ENCODE results near the gene YRDC. TPM values are rescaled to one million over a fixed set of nuclear protein-coding genes. Genes with fewer than 3 reads are reported as not detected.

Gene YRDC
- total RNA-seq, 1 donor from 2014 or later = 46.5 TPM

DNA sequence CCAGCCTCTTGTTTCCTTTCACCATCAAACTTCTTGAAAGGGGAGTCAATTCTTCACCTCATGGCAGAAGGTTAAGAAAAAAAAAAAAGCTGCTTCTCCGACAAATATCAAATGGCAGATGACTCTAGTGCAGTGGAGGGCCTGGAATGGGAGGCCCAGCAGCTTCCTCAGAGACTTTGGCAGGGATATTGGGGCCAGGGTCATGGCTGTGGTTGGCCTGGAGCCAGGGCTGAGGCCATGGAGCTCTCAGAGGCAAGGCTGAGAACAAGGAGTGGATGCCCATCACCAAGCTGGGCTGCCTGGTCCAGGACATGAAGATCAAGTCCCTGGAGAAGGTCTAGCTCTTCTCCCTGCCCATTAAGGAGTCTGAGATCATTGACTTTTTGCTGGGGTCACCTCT, 32.7 kb upstream of the YRDC start:
- Mint-ChIP-seq H3K4me3 (ENCODE audit: low read depth) (no peak overlapping the region), H3K4me1 (ENCODE audit: low read depth) (peaks cover 16% of the 10 kb centered on the region), H3K36me3 (ENCODE audit: low read depth) (peaks cover 52% of the 10 kb centered on the region), H3K27ac (no peak overlapping the region), H3K9me3 (no peaks in the 10 kb centered on the region), H3K27me3 (ENCODE audit: low read depth) (no peaks in the 10 kb centered on the region)
- no peak for DNase-seq (ENCODE audit: low spot score)
- intact Hi-C loops (cut with micrococcal nuclease) = no loop called here

GRCh38 chr1:37839676-37840075, 31.7 kb upstream of the YRDC start:
- peaks cover 56% of the 10 kb centered on the region for H3K36me3 Mint-ChIP-seq (ENCODE audit: low read depth)
- H3K27me3 Mint-ChIP-seq (ENCODE audit: low read depth) = no peaks in the 10 kb centered on the region
- DNase-seq (ENCODE audit: low spot score) = no peak
- H3K4me1 Mint-ChIP-seq (ENCODE audit: low read depth) = peaks cover 12% of the 10 kb centered on the region
- H3K27ac Mint-ChIP-seq = no peak overlapping the region
- no peaks in the 10 kb centered on the region for H3K9me3 Mint-ChIP-seq
- intact Hi-C loops (cut with micrococcal nuclease) = no loop called here
- no peak overlapping the region for H3K4me3 Mint-ChIP-seq (ENCODE audit: low read depth)

DNA sequence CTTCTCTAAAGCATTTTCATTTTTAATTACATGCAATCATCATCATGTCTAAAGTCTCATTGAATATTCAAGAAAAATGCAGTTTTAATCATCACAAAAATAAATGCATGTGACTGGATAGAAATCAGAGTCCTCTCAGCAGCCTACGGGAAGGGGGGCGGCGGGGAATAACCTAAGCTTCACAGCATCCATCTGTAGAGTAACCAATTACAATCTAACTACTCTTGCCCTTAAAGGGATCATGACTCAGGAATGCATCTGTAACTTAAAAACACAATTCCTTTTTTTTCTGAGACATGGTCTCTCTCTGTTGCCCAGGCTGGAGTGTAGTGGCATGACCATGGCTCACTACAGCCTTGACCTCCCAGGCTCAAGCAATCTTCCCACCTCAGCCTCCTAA, 28.8 kb upstream of the YRDC start:
- Mint-ChIP-seq H3K4me1 (ENCODE audit: low read depth) (no peaks in the 10 kb centered on the region), H3K9me3 (no peaks in the 10 kb centered on the region), H3K4me3 (ENCODE audit: low read depth) (no peak overlapping the region), H3K27ac (no peak overlapping the region), H3K27me3 (ENCODE audit: low read depth) (no peaks in the 10 kb centered on the region), H3K36me3 (ENCODE audit: low read depth) (peaks cover 66% of the 10 kb centered on the region)
- intact Hi-C loops (cut with micrococcal nuclease) = no loop called here
- no peak for DNase-seq (ENCODE audit: low spot score)

DNA sequence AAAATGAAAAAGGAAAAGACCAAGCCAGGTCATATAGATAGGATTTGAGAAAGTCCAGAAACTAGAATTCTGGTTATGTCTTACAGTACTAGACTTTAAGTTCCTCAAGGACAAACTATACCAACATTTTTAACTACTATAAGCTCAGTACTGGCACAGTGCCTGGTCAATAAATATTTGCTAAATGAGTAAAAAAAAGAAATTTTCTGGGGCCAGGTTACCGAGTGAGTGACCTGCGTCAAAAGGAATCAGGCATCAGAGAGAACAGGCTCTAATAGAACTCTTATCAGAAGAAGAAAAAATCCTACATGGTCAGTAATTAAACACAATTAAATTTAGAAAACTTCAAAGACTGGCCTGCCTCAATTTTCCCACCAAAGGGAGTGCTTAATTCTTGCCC, 23.8 kb upstream of the YRDC start:
- H3K4me3 Mint-ChIP-seq (ENCODE audit: low read depth) = no peak overlapping the region
- no peak overlapping the region for H3K27ac Mint-ChIP-seq
- no peaks in the 10 kb centered on the region for H3K9me3 Mint-ChIP-seq
- no peaks in the 10 kb centered on the region for H3K27me3 Mint-ChIP-seq (ENCODE audit: low read depth)
- intact Hi-C loops (cut with micrococcal nuclease) = no loop called here
- DNase-seq (ENCODE audit: low spot score) = no peak
- peaks cover 60% of the 10 kb centered on the region for H3K36me3 Mint-ChIP-seq (ENCODE audit: low read depth)
- no peaks in the 10 kb centered on the region for H3K4me1 Mint-ChIP-seq (ENCODE audit: low read depth)

- no peaks in the 10 kb centered on the region for H3K27me3 Mint-ChIP-seq (ENCODE audit: low read depth)
- H3K36me3 Mint-ChIP-seq (ENCODE audit: low read depth) = peaks cover 57% of the 10 kb centered on the region
- no peaks in the 10 kb centered on the region for H3K9me3 Mint-ChIP-seq
- H3K4me3 Mint-ChIP-seq (ENCODE audit: low read depth) = no peak overlapping the region
- no peak overlapping the region for H3K27ac Mint-ChIP-seq
- H3K4me1 Mint-ChIP-seq (ENCODE audit: low read depth) = no peaks in the 10 kb centered on the region
- DNase-seq (ENCODE audit: low spot score) = no peak
- intact Hi-C loops (cut with micrococcal nuclease) = no loop called here
These were observed 23.1 kb upstream of the YRDC start for GRCh38 chr1:37831109-37831508.

- peaks cover 12% of the 10 kb centered on the region for H3K4me1 Mint-ChIP-seq (ENCODE audit: low read depth)
- H3K27me3 Mint-ChIP-seq (ENCODE audit: low read depth) = no peaks in the 10 kb centered on the region
- intact Hi-C loops (cut with micrococcal nuclease) = no loop called here
- H3K36me3 Mint-ChIP-seq (ENCODE audit: low read depth) = peaks cover 41% of the 10 kb centered on the region
- H3K9me3 Mint-ChIP-seq = no peaks in the 10 kb centered on the region
- no peak for DNase-seq (ENCODE audit: low spot score)
- H3K27ac Mint-ChIP-seq = no peak overlapping the region
- H3K4me3 Mint-ChIP-seq (ENCODE audit: low read depth) = no peak overlapping the region
These were observed 20.5 kb upstream of the YRDC start for GRCh38 chr1:37828410-37829074.

- no peaks in the 10 kb centered on the region for H3K9me3 Mint-ChIP-seq
- H3K36me3 Mint-ChIP-seq (ENCODE audit: low read depth) = peaks cover 48% of the 10 kb centered on the region
- H3K27me3 Mint-ChIP-seq (ENCODE audit: low read depth) = no peaks in the 10 kb centered on the region
- no peak for DNase-seq (ENCODE audit: low spot score)
- no peak overlapping the region for H3K4me3 Mint-ChIP-seq (ENCODE audit: low read depth)
- intact Hi-C loops (cut with micrococcal nuclease) = no loop called here
- peak overlapping the region; percentile 19 for H3K27ac Mint-ChIP-seq
- peaks cover 15% of the 10 kb centered on the region for H3K4me1 Mint-ChIP-seq (ENCODE audit: low read depth)
These were observed 17.5 kb upstream of the YRDC start for GRCh38 chr1:37825506-37825905.

GRCh38 chr1:37824001-37824400, 16.0 kb upstream of the YRDC start:
- Mint-ChIP-seq H3K9me3 (no peaks in the 10 kb centered on the region), H3K4me1 (ENCODE audit: low read depth) (peaks cover 16% of the 10 kb centered on the region), H3K27me3 (ENCODE audit: low read depth) (no peaks in the 10 kb centered on the region), H3K36me3 (ENCODE audit: low read depth) (peaks cover 47% of the 10 kb centered on the region), H3K27ac (no peak overlapping the region), H3K4me3 (ENCODE audit: low read depth) (no peak overlapping the region)
- intact Hi-C loops (cut with micrococcal nuclease) = no loop called here
- DNase-seq (ENCODE audit: low spot score) = no peak

GRCh38 chr1:37822906-37823815, 15.2 kb upstream of the YRDC start:
- H3K4me3 Mint-ChIP-seq (ENCODE audit: low read depth) = no peak overlapping the region
- intact Hi-C loops (cut with micrococcal nuclease) = no loop called here
- H3K4me1 Mint-ChIP-seq (ENCODE audit: low read depth) = peaks cover 16% of the 10 kb centered on the region
- no peaks in the 10 kb centered on the region for H3K27me3 Mint-ChIP-seq (ENCODE audit: low read depth)
- H3K36me3 Mint-ChIP-seq (ENCODE audit: low read depth) = peaks cover 43% of the 10 kb centered on the region
- peak overlapping the region; percentile 67 for H3K27ac Mint-ChIP-seq
- DNase-seq (ENCODE audit: low spot score) = no peak
- no peaks in the 10 kb centered on the region for H3K9me3 Mint-ChIP-seq

- intact Hi-C loops (cut with micrococcal nuclease) = no loop called here
- Mint-ChIP-seq H3K4me1 (ENCODE audit: low read depth) (peaks cover 16% of the 10 kb centered on the region), H3K9me3 (no peaks in the 10 kb centered on the region), H3K4me3 (ENCODE audit: low read depth) (no peak overlapping the region), H3K27me3 (ENCODE audit: low read depth) (no peaks in the 10 kb centered on the region), H3K27ac (no peak overlapping the region), H3K36me3 (ENCODE audit: low read depth) (peaks cover 36% of the 10 kb centered on the region)
- DNase-seq (ENCODE audit: low spot score) = no peak
These were observed 13.5 kb upstream of the YRDC start for GRCh38 chr1:37821481-37821880.

DNA sequence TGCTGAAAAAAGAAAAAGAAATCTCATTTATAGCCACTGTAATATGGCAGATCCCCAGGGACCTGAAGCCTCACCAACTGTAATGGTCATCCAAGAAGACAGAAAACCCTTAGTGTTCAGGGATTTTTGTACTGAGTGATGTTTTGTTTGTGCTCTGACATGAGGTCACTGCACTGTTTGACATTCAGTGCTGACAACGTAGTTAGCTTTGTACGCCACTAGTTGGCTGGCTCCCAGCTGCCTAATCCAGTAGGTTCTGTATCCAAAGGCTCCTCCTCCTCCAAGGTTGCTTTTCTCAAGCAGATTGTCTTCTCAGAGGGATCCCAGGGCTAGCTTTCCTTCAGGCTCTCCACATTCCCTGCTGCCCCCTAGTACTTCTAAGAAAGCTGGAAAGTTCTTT, 9.5 kb upstream of the YRDC start:
- intact Hi-C loops (cut with micrococcal nuclease) = no loop called here
- Mint-ChIP-seq H3K27me3 (ENCODE audit: low read depth) (no peaks in the 10 kb centered on the region), H3K36me3 (ENCODE audit: low read depth) (peaks cover 25% of the 10 kb centered on the region), H3K4me3 (ENCODE audit: low read depth) (no peak overlapping the region), H3K27ac (no peak overlapping the region), H3K4me1 (ENCODE audit: low read depth) (peaks cover 1% of the 10 kb centered on the region), H3K9me3 (no peaks in the 10 kb centered on the region)
- DNase-seq (ENCODE audit: low spot score) = no peak

GRCh38 chr1:37814252-37814651, 6.2 kb upstream of the YRDC start:
- H3K4me1 Mint-ChIP-seq (ENCODE audit: low read depth) = peaks cover 12% of the 10 kb centered on the region
- H3K4me3 Mint-ChIP-seq (ENCODE audit: low read depth) = no peak overlapping the region
- DNase-seq (ENCODE audit: low spot score) = no peak
- H3K36me3 Mint-ChIP-seq (ENCODE audit: low read depth) = peaks cover 10% of the 10 kb centered on the region
- H3K27me3 Mint-ChIP-seq (ENCODE audit: low read depth) = no peaks in the 10 kb centered on the region
- no peak overlapping the region for H3K27ac Mint-ChIP-seq
- intact Hi-C loops (cut with micrococcal nuclease) = loop anchor here (5.0 kb wide), 1 partner anchor 198 kb away; the partner anchor contains the start of gene UTP11
- no peaks in the 10 kb centered on the region for H3K9me3 Mint-ChIP-seq

DNA sequence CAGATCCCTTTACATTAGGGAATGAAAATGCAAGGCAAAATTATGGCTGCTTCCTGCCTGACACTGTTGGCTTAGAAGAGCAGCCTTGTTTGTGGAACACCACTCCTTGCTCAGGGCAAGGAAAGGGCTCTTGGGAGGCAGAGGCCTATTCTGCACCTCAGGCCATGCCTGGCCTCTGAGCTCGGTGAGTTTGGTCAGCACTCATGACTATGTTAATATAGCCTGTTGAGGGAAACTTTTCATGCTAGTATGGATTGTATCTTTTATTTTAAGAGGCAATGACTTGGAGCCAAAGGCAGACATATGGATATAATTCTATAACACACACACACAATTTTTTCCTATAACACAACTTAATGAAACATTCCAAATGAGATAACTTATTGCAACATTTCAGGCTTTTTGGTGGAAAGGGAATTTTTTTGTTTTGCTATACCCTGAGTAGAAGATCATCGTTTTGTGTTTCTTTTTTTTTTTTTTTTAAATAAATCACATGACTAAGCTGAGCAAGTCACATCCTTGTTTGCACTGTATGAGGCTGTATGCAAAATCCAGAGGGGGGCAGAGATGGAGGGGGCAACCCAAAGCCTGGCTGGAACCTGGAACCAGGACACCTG, 5.6 kb upstream of the YRDC start:
- DNase-seq (ENCODE audit: low spot score) = no peak
- no peak overlapping the region for H3K4me3 Mint-ChIP-seq (ENCODE audit: low read depth)
- H3K9me3 Mint-ChIP-seq = no peaks in the 10 kb centered on the region
- intact Hi-C loops (cut with micrococcal nuclease) = loop anchor here (5.0 kb wide), 1 partner anchor 199 kb away; the partner anchor contains the start of gene UTP11
- H3K36me3 Mint-ChIP-seq (ENCODE audit: low read depth) = peaks cover 10% of the 10 kb centered on the region
- H3K27ac Mint-ChIP-seq = no peak overlapping the region
- no peaks in the 10 kb centered on the region for H3K27me3 Mint-ChIP-seq (ENCODE audit: low read depth)
- peaks cover 18% of the 10 kb centered on the region for H3K4me1 Mint-ChIP-seq (ENCODE audit: low read depth)

Measured in activated T-helper 2 cell treated with anti-CD3 and anti-CD28 coated beads, Interferon-gamma antibody, Interleukin-2, Interleukin-4, amounts not matched to agents 10 μg/mL and 5 μg/mL and 100 μg/mL, durations not matched to agents 14 hours and 24 hours and 36 hours (primary cell).